Transverse colon (tissue), 4 donors: ENCODE measurements around the gene RXFP2.

ENCODE experiments used
- CTCF ChIP-seq, 5 experiments: fragments of 200-600 bp in 3 of 5; fragments of 450-650 bp in 2 of 5; sonication (generic) in 3 of 5; IDR thresholded peaks; 1 replicate in 2 of 5; 2 replicates in 3 of 5; pipeline ENCODE4 v1.5.1; 2016 to 2017; ENCODE audit warnings: antibody characterized with exemption in 5 of 5, inconsistent platforms in 3 of 5, mild to moderate bottlenecking in 2 of 5, moderate library complexity in 1 of 5
- POLR2A ChIP-seq: fragments of 450-650 bp; IDR thresholded peaks from one replicate; pipeline ENCODE4 v1.6.1; 2016; ENCODE audit warnings: antibody characterized with exemption, mild to moderate bottlenecking, moderate library complexity
- POLR2AphosphoS5 ChIP-seq, 3 donors: sonication (generic); formaldehyde crosslinking; IDR thresholded peaks; one replicate each; pipeline ENCODE4 v1.6.1; 2016; ENCODE audit warnings: antibody characterized with exemption in 3 of 3

GRCh38 chr13:31747291-31747690 is 8.0 kb downstream of the RXFP2 start:
- TF ChIP-seq POLR2A (no peak), CTCF (IDR thresholded peaks at IDR 0.05) (no peak), POLR2AphosphoS5 (IDR thresholded peaks at IDR 0.05) (no peak)
